Peyer's patch (tissue), 4 donors: ENCODE results near the gene UNC119.

Experiments used
- POLR2A ChIP-seq, 2 donors: fragments of 450-650 bp; IDR thresholded peaks; one replicate each; pipeline ENCODE4 v1.5.1; 2017; ENCODE audit warnings: antibody characterized with exemption in 2 of 2, mild to moderate bottlenecking in 2 of 2, moderate library complexity in 2 of 2
- TF ChIP-seq, protein P1 (sequence below), 6 experiments: fragments of 450-650 bp in 4 of 6; fragments of 200-600 bp in 2 of 6; sonication (generic) in 1 of 6; IDR thresholded peaks; one replicate each; pipeline ENCODE4 v1.5.1; 2017 to 2019; ENCODE audit warnings: antibody characterized with exemption in 6 of 6, mild to moderate bottlenecking in 3 of 6, moderate library complexity in 1 of 6

DNA sequence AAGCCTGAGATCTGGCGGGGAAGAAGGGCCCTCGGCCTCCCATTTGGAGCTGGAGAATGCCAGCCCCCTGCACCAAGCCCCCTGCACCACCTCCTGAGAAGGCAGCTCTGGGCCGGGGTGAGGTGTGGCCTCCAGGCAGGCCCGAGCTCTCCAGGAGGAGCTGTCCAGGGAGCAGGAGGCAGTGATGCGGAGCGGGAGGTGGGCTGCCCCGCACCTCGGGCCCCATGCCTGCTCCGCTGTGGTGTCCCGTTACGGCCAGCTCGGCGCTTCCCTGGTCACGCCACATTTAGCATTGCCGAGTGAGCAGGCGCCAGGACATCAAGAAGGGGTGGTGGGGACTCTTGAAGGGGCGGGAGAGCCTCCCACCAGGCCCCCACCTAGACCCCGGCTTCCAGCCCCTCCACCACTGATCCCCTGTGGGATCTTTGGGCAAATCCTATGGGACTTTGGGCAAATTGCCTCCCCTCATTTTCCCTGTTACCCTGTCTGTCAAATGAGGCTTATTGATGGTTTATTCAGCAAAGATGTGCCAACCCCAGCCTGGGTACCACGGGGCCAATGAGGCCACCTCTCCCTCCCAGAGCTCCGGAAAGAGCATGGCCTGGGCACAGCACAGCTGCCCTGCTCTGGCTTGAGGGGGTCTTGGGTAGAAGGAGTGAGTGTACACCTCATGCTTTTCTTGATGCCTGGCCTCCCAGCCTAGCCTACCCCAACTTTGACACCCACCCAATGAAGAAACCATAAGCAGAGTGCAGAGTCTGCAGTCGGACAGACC, 30.9 kb downstream of the UNC119 start:
- TF ChIP-seq, protein P1, sequence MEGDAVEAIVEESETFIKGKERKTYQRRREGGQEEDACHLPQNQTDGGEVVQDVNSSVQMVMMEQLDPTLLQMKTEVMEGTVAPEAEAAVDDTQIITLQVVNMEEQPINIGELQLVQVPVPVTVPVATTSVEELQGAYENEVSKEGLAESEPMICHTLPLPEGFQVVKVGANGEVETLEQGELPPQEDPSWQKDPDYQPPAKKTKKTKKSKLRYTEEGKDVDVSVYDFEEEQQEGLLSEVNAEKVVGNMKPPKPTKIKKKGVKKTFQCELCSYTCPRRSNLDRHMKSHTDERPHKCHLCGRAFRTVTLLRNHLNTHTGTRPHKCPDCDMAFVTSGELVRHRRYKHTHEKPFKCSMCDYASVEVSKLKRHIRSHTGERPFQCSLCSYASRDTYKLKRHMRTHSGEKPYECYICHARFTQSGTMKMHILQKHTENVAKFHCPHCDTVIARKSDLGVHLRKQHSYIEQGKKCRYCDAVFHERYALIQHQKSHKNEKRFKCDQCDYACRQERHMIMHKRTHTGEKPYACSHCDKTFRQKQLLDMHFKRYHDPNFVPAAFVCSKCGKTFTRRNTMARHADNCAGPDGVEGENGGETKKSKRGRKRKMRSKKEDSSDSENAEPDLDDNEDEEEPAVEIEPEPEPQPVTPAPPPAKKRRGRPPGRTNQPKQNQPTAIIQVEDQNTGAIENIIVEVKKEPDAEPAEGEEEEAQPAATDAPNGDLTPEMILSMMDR (IDR thresholded peaks at IDR 0.05), result no peak
- TF ChIP-seq POLR2A (IDR thresholded peaks at IDR 0.05), result no peak
